ENCODE measurements around the gene PDE6A.

- TF ChIP-seq CTCF (IDR thresholded peaks at IDR 0.05; ENCODE audit: low read depth, low read length) = no peak
- no peak for TF ChIP-seq POLR2A (IDR thresholded peaks at IDR 0.05; ENCODE audit: extremely low read depth, insufficient read length)
- no peak for TF ChIP-seq MYC (IDR thresholded peaks at IDR 0.05; ENCODE audit: low read depth, low read length)
Measured at GRCh38 chr5:149969181-149969930, 24.8 kb upstream of the PDE6A start.

Data from NB4 (cell line).